IPS-NIHi11 (cell line): ENCODE results near the gene KLHL41.
A peak's percentile ranks its signal among the peaks of the same experiment; 100 is the strongest.
"Not testable (repeated sequence)": the region's sequence is repeated elsewhere in the genome, so short reads cannot be mapped to it uniquely, and the experiment has no call there.

Experiments used
- DNase-seq: peaks from one replicate; pipeline ENCODE4 v3.0.0; 2012; ENCODE audit warnings: mixed read lengths, low spot score

KLHL41 gene

GRCh38 chr2:169573160-169573973 lies 63.9 kb downstream of the KLHL41 start, which contains the start of gene FASTKD1:
Gene FASTKD1, minus strand, starts transcription at chr2:169573865. Its CDS starts 1,836 bp downstream, at chr2:169572029.
- peak; percentile 88 for DNase-seq

- DNase-seq: no peak
These were observed 64.4 kb downstream of the KLHL41 start for GRCh38 chr2:169573974-169574299.

DNA sequence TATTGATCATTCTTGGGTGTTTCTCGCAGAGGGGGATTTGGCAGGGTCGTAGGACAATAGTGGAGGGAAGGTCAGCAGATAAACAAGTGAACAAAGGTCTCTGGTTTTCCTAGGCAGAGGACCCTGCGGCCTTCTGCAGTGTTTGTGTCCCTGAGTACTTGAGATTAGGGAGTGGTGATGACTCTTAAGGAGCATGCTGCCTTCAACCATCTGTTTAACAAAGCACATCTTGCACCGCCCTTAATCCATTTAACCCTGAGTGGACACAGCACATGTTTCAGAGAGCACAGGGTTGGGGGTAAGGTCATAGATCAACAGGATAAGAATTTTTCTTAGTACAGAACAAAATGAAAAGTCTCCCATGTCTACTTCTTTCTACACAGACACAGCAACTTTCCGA lies 65.0 kb downstream of the KLHL41 start:
- DNase-seq: not testable (repeated sequence)

DNA sequence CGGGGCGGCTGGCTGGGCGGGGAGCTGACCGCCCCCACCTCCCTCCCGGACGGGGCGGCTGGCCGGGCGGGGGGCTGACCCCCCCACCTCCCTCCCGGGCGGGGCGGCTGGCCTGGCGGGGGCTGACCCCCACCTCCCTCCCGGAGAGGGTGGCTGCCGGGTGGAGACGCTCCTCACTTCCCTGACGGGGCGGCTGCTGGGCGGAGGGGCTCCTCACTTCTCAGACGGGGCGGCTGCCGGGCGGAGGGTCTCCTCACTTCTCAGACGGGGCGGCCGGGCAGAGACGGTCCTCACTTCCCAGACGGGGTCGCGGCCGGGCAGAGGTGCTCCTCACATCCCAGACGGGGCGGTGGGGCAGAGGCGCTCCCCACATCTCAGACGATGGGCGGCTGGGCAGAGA lies 65.8 kb downstream of the KLHL41 start:
- DNase-seq: not testable (repeated sequence)
